T-helper 9 cell (primary cell): ENCODE results near the gene SESTD1.
"Not testable (repeated sequence)": the region's sequence is repeated elsewhere in the genome, so short reads cannot be mapped to it uniquely, and the experiment has no call there.

Experiments used
- DNase-seq: peaks from one replicate; pipeline ENCODE4 v3.0.0-alpha.2; 2020

Gene SESTD1

DNA sequence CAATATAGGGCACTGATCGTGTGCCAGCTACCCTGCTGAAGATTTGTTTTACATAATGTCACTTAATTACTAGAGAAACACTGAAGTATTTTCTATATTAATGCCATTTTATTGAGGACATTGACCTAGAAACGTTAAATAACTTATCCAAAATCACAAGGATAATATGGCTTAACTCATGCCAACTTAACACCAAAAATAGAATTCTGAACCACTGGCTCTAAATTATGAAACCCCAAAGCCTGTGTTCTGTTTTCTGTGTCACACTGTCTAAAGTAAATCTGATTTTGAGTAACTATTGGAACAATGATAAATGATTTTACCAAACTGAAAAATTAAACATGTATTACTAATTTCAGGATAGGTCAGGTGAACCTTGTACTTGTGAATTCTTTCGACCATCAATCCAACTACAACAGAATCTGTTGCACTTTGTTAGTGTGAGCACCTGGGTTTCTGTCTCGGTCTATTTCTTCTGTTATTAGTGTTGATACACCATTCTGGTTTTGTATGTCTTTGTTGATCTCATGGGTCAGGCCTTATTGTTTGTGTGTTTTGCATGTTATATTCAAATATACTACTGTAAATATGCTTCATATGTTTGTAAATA lies 166.4 kb downstream of the SESTD1 start:
- DNase-seq = no peak

DNA sequence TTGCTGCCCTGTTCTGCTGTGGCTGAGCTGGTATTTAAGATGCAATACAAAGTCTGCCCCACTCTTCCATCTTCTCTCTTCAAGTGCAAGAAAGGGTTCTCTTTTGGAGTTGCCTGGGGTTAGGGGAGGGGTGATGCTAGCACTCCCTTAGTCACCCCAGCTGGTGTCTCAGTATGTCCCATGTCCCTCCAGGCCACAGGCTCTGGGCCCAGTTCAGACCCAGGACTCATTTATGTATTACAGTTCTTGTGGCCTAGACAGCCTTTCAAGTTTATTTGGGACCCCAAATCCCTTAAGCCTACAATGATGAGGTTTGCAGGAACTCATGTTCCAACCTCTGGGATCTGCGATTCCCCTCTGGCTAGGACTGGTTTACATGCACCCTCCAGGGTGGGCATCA lies 167.5 kb downstream of the SESTD1 start:
- DNase-seq = no peak

DNA sequence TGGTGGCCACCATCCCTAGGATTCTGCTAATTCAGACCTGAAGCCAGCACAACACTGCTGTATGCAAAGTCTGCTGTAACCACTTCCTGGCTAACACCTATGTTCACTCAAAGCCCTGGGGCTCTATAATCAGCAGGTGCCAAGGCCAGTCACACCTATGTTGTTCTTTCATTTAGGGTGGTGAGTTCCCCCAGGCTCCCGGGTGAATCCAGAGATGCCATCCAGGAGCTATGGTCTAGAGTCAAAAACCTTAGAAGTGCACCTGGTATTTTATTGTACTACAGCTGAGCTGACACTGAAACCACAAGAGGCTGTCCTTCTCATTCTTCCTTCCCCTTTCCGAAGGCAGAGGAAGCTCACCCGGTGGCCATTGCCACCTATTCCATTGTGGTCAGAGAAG lies 168.5 kb downstream of the SESTD1 start:
- no peak for DNase-seq

DNA sequence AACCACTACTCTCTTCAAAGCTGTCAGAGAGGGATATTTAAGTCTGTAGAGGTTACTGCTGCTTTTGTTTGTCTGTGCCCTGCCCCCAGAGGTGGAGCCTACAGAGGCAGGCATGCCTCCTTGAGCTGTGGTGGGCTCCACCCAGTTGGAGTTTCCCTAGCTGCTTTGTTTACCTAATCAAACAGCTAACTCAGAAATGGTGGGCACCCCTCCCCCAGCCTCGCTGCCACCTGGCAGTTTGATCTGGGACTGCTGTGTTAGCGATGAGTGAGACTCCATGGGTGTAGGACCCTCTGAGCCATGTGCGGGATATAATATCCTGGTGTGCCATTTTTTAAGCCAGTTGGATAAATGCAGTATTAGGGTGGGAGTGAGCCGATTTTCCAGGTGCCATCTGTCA lies 171.7 kb downstream of the SESTD1 start:
- not testable (repeated sequence) for DNase-seq

DNA sequence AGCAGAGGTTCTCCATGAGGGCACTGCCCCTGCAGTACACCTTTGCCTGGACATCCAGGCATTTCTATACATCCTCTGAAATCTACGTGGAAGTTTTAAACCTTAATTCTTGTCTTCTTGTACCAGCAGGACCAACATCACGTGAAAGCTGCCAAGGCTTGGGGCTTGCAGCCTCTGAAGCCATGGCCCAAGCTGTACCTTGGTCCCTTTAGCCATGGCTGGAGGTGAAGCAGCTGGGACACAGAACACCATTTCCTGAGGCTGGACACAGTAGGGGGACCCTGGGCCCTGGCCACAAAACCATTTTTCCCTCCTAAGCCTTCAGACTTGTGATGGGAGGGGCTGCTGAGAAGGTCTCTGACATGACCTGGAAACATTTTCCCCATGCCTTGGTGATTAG lies 181.9 kb downstream of the SESTD1 start:
- no peak for DNase-seq

DNA sequence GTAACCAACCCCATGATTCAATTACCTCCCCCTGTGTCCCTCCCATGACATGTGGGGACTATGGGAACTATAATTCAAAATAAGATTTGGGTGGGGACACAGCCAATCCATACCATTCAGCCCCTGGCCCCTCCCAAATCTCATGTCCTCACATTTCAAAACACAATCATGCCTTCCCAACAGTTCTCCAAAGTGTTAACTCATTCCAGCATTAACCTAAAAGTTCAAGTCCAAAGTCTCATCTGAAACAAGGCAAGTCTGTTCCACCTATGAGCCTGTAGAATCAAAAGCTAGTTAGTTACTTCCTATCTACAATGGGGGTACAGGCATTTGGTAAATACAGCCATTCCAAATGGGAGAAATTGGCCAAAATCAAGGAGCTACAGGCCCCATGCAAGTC lies 182.7 kb downstream of the SESTD1 start:
- no peak for DNase-seq

DNA sequence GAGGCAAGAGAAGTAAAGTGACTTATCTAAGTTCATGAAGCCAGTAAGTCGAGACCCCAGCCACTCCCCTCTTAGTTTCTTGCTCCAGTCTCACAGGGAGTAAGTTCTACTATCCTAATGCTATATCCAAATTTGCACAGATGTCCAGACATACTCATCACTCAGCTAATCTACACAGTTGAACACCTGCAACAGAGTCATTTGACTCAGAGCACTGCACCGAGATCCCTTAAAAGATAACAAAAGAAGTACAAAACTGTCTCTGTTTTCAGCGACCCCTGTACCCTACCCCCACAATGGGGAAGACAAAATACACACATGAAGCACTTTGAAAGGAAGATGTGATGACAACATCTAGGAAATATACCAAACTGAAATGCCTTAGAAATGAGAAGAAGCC lies 192.1 kb downstream of the SESTD1 start:
- DNase-seq = no peak

DNA sequence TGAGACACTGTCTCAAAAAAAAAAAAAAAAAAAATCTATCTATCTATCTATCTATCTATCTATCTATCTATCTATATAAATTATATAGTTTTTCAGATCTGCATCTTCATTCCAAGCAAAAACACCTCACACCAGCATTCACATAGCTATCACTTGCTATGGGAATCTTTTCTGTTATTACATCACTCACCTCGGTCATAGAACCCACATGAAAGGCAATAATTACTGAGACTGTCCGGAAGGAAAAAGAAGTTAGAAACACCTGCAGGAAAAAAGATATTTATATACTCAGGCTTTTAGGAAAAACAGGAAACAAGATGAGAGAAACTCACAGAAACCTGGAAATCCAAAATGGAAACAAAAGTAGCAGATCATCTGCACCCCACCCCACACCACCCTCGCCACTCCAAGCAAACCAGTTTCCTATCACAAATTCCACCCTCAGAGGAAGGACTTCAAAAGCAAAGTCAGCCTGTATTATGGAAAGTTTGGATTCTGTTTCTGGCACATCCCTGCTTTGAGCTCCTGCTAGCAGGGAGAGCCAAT lies 192.7 kb downstream of the SESTD1 start:
- no peak for DNase-seq

DNA sequence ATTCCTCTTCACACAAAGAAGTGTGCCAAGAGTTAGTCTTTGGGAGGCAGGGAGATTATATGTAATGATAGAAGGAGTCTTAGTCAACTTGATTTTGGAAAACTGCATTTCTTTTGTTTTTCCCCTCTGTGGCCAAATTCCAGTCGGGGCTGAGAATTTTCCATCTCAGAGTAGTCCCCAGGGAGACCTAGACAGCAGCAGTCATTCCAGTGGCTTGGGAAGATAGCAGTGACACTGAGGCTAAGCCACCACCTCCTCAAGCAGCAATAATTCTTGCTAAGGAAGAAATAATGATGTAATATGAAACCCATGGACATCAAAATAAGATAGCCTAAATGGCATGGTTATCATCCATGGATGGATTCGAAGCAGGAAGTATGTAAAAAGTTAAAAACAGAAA lies 193.7 kb downstream of the SESTD1 start:
- no peak for DNase-seq

DNA sequence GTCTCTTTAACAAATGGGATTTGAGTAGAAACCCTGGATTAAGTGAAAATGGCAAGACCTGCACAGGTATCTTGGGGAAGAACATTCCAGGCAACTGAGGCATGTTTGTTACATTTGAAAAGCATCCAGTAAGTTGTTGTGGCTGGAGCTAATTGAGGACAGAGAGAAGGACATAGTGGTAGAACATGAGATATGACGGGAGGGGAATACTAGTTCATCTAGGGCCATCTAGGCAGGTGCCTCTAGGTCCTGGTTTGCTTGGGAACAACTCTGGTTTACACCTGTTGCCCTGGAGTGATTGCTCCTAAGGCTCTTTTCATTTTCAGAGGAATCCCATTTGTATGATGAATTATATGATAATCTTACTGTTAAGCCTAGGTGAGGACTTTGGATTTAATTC lies 194.9 kb downstream of the SESTD1 start:
- no peak for DNase-seq

DNA sequence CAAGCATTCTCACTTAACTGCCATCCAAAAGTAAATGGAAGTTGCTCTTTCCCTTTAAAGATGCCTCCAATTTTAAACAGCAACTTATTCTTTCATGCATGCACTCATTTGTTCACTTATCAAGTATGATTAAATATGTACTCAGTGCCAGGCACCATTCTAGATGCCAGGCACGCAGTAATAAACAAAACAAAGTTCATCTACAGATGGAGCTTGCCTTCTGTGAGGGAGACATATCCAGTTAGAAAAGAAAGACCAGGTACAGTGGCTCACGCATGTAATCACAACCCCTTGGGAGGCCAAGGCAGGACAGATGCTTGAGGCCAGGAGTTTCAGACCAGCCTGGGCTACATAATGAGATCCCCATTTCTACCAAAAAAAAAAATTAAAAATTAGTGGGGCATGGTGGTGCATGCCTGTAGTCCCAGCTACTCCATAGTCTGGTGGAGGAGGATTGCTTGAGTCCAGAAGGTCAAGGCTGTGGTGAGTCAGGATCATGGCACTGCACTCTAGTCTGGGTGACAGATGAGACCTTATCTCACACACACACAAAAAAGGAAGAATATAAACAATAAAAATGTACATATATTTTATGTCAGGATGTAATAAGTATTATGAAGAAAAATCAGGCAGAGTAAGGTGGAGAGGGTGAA lies 195.5 kb downstream of the SESTD1 start:
- DNase-seq = no peak

DNA sequence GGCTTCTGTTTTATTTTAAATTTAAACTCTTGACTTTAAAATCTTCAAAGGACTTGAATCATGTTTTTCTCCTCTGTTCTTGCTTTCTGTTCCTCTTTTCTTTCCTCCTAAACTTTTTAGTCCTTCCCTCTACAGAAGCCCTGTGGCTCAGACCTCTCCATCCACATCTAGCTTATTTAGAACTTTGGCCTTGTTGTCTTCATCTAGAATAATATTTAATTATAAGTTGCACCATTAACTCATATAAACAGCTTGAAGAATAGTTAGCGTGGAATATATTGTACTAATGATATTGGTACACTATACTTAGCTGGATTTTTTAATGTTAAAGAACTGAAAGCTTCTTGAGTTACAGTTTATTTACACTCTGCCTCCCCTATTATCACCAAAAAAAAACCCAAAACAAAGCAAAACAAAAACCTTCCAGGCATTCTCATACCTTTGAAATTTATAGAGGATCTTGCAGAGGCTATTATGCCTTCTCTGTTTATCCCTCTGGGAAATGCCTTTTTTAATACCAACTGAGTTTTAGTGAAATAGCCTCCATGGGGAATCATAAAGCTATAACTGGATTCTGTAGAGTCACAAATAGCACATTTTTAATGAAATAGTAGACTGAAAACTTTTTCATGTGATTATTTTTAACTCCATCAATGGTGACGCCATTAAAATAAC lies 205.5 kb downstream of the SESTD1 start:
- no peak for DNase-seq

DNA sequence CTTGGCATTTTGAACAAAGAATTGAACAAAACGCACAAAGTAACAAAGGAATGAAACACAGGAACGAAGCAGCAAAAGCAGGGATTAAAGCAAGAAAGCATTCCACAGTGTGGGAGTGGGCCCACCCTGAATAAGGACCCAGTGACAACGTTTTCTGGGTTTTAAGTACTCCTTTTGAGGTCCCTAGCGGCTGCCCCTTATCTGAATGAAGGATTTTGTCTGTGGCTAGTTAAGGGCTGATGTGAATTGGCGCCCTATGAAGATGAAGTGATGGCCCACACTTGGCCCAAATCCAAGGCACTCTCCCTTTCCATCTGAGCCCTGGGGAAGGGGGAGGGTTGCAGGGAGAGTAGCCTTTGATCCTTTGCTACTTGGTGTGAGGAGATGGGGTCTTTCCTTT lies 206.9 kb downstream of the SESTD1 start:
- DNase-seq = no peak

DNA sequence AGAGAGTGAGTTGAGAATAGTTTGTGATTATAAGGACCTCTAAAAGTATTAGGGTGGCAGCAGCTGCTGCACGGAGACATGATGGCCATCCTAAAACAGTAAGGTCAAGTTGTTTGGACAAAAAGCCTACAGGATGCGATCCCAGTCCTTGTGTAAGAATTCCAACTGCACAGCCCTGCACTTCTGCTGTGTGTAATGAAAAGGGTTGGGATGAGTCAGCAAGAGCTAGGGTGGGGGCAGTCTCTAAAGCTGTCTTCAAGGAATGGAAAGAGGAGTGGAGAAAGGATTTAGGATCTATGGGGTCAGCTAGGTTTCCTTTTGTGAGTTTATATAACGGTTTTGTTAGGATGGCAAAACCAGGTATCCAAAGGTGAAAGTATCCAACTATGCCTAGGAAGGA lies 211.1 kb downstream of the SESTD1 start:
- DNase-seq = not testable (repeated sequence)
